Embryonic facial prominence (tissue), 1 donor: ENCODE results near the gene CCDC59.
"Not testable (repeated sequence)": the region's sequence is repeated elsewhere in the genome, so short reads cannot be mapped to it uniquely, and the experiment has no call there.

Source experiments
- DNase-seq: peaks from one replicate; pipeline ENCODE4 v3.0.0-alpha.2; 2016; ENCODE audit errors: extremely low spot score

The CCDC59 gene, protein sequence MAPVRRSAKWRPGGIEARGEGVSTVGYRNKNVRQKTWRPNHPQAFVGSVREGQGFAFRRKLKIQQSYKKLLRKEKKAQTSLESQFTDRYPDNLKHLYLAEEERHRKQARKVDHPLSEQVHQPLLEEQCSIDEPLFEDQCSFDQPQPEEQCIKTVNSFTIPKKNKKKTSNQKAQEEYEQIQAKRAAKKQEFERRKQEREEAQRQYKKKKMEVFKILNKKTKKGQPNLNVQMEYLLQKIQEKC

GRCh38 chr12:82358200-82359114 is at the start of gene CCDC59, which contains the start of gene METTL25:
CCDC59 (minus strand) TSS chr12:82358387; CDS start chr12:82358376, 11 bp downstream.
METTL25 (plus strand) TSS chr12:82358529; CDS start chr12:82358566, 37 bp downstream.
- DNase-seq: peak; percentile 97

- no peak for DNase-seq
Measured at GRCh38 chr12:82407481-82407880, 49.3 kb upstream of the CCDC59 start.

GRCh38 chr12:82406651-82407050 is 48.5 kb upstream of the CCDC59 start:
- DNase-seq: no peak

DNA sequence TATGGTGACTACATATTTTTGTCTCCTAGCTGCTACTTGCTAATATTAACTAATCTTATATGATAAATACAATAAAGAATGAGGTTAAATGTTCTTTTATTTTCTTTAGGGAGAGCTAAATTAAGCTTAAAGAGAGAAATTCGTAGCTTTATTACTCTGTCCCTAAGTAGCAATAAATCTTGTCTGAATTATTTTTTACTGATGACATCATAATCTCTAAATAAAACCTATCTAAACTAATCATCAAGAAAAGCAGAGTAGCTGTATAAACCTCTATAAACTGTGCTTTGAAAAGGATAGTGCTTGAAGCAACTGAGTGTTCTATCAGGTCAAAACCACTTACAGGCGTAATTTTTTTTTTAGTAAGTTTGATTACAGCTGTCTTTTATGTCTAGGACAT is 42.6 kb upstream of the CCDC59 start:
- DNase-seq: no peak

GRCh38 chr12:82398879-82399278 is 40.7 kb upstream of the CCDC59 start:
- no peak for DNase-seq

DNA sequence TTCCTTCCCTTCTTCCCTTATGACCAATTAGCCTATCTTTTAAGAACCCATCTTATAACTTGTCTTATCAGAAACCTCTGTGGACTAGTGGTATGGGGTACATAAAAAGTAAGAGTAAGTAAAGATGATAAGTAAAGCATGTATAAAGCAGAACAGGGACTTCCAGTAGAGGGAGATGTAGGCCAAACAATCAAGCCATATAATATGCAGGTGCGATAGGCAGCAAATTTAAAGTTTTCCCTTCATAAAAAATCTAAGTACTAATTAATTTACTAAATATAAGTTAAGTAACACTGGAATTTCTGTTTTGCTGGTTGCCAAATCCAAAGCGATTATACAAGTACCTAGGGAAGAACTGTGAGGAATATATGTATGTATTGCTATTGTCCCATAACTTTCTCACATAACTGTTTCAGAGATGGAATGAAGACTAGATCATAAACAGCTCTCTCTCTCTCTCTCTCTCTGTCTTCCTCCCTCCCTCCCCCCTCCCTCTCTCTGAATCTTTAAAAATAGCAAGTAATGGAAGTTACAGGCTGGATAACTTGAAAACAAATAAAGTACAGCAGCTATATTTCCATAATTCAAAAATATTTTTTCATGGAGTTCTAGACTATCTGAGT is 25.9 kb upstream of the CCDC59 start:
- no peak for DNase-seq

- DNase-seq: no peak
Measured at GRCh38 chr12:82378997-82379396, 20.8 kb upstream of the CCDC59 start.

DNA sequence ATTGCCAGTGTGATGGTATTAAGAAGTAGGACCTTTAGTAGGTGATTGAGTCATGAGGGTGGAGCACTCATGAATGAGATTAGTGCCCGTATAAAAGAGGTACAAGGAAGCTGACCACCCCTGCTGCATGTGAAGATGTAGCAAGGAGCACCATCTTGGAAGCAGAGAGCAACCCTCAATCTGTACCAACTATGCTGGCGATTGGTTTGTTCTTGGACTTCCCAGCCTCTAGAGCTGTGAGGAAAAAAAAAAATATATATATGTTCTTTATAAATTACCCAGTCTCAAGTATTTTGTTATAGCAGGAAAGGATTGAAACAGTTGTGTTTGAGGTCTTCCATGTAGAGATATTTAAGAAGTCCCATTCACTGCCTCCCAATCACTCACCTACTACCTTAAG is 17.0 kb upstream of the CCDC59 start:
- DNase-seq: no peak

DNA sequence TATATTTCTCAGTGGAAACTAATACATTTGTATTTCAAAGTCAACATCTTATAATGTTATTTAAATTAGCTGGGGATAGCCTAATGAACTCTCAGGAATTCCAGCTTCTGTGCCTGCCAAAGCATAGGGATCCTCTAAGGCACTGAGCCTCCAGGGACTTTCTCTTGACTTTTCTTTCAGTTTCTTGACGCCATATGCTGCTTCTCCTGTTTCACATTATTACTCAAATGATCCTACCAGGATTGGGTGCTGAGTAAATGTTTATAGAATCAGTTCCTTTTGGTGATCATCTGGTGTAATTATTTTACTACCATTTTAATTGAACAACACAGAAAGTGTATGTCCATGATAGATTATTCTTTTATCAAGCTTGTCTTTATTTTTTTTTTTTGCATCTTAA is 8.0 kb upstream of the CCDC59 start:
- no peak for DNase-seq

DNA sequence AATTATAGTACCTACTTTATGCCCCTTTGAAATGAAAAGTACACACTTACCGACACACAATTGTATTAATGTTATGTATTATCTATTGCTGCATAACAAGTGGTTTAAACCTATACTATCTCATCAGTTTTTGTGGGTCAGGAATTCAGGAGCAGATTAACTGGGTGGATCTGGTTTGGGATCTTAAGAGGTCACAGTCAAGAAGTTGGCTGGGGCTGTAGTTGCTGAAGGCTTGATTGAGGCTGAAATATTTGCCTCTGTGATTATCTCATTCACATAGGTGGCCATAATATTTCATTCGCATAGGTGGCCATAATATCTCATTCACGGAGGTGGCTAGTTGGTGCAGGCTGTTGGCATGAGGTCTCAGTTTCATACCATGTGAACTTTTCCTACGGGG is 5.8 kb upstream of the CCDC59 start:
- DNase-seq: no peak

DNA sequence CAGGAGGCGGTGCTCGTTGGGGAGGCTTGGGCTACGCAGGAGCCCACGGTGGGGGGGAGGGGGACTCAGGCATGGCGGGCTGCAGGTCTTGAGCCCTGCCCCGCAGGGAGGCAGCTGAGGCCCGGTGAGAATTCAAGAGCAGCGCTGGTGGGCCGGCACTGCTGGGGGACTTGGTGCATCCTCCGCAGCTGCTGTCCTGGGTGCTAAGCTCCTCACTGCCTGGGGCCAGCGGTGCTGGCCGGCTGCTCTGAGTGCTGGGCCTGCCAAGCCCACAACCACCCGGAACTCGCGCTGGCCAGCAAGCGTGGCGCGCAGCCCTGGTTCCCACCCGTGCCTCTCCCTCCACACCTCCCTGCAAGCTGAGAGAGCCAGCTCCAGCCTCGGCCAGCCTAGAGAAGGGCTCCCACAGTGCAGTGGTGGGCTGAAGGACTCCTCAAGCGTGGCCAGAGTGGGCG is 3.3 kb upstream of the CCDC59 start:
- no peak for DNase-seq

DNA sequence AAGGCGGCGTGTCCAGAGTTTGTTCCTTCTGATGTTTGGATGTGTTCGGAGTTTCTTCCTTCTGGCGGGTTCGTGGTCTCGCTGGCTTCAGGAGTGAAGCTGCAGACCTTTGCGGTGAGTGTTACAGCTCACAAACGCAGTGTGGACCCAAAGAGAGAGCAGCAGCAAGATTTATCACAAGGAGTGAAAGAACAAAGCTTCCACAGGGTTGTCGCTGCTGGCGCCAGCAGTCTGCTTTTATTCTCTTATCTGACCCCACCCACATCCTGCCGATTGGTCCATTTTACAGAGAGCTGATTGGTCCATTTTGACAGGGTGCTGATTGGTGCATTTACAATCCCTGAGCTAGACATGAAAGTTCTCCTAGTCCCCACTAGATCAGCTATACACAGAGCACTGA is 2.6 kb upstream of the CCDC59 start:
- DNase-seq: not testable (repeated sequence)

DNA sequence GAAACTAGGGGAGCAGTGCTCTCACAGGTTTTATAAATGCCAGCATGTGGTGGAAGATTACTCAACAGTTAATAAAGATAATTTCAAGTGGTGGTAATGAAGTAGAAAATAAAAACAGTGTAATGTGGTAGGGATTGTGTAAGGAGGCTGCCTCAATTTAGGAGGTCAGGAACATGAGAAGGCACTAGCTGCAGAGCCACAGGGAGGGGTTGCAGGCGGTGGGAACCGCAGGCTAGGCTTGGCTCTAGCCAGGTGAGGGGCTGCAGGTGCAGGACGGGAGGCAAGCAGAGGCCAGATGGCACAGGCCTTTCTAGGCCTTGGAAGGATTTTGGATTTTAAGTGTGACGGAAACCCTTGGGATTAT is 910 bp upstream of the CCDC59 start:
- no peak for DNase-seq

GRCh38 chr12:82357845-82358199 is 365 bp downstream of the CCDC59 start:
- DNase-seq: no peak

- DNase-seq: no peak
Measured at GRCh38 chr12:82357340-82357739, 847 bp downstream of the CCDC59 start.

- no peak for DNase-seq
Measured at GRCh38 chr12:82351390-82351789, 6.8 kb downstream of the CCDC59 start.

GRCh38 chr12:82350161-82350560 is 8.0 kb downstream of the CCDC59 start:
- DNase-seq: no peak

GRCh38 chr12:82329508-82329907 is 28.7 kb downstream of the CCDC59 start:
- no peak for DNase-seq

DNA sequence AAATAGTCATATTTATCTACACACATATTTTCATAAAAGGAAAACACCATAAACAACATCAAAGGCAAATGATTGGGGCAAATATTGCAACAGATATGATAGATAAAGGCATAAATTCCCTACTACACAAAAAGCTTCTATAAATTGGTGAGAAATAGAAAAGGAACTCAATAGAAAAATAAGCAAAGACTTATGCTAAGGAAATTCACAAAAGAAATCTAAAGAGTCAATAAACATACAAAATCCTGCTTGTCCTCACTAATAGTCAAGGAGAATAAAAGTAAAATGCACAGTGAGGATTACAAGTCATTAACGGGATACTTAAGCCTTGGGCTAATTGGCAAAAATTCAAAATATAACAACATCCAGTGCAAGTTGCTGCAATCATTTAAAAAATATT is 30.3 kb downstream of the CCDC59 start:
- DNase-seq: no peak

GRCh38 chr12:82326905-82327503 is 31.2 kb downstream of the CCDC59 start:
- DNase-seq: no peak

DNA sequence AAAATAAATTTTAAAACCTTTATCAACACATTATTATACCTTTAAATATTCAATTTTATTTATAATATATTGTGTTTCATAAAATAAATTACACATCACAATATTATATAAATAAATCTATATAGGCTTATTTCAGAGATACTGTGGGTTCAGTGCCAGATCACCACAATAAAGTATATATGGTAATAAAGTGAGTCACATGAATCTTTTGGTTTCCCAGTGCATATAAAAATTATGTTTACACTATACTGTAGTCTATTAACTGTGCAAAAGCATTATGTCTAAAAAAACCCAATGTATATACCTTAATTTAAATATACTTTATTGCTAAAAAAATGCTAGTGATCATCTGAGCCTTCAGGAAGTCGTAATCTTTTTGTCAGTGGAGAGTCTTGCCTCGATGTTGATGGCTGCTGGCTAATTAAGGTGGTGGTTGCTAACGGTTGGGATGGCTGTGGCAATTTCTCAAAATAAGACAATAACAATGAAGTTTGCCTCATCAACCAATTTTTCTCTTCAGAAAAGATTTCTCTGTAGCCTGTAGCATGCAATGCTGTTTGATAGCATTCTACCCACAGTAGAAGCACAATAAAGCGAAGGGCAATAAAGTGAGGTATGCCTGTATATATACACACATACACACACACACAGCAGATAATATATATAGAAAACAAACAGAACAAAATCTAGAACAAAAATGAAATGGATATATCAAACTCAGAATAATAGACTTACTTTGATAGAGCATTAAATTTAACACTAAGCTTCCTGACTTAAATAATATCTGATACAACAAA is 32.4 kb downstream of the CCDC59 start:
- DNase-seq: no peak
